HUES48 (cell line): ENCODE data around the gene WAS.
A peak's percentile ranks its signal among the peaks of the same experiment; 100 is the strongest.
"Not testable (repeated sequence)": the region's sequence is repeated elsewhere in the genome, so short reads cannot be mapped to it uniquely, and the experiment has no call there.

Source experiments
- H3K27ac ChIP-seq: one replicate; pipeline ENCODE4 v1.7.0; 2013; ENCODE audit warnings: low read depth, low read length, inconsistent platforms
- H3K27me3 ChIP-seq: 2 replicates; pipeline ENCODE4 v1.6.1; 2013; ENCODE audit warnings: mild to moderate bottlenecking, low read length; ENCODE audit not compliant: control insufficient read depth, insufficient read depth
- H3K36me3 ChIP-seq: 2 replicates; pipeline ENCODE4 v1.6.1; 2013; ENCODE audit warnings: low read length; ENCODE audit not compliant: control insufficient read depth, insufficient read depth
- H3K4me1 ChIP-seq: 2 replicates; pipeline ENCODE4 v1.6.1; 2013; ENCODE audit warnings: mild to moderate bottlenecking, low read length; ENCODE audit not compliant: control insufficient read depth, insufficient read depth
- H3K4me3 ChIP-seq: 2 replicates; pipeline ENCODE4 v1.5.1; 2013; ENCODE audit warnings: mild to moderate bottlenecking, low read depth, low read length
- H3K9ac ChIP-seq: 2 replicates; pipeline ENCODE4 v1.6.1; 2013; ENCODE audit warnings: mild to moderate bottlenecking, low read depth, low read length, moderate library complexity
- H3K9me3 ChIP-seq: 2 replicates; pipeline ENCODE4 v1.6.1; 2013; ENCODE audit warnings: low read length; ENCODE audit not compliant: control insufficient read depth, insufficient read depth

Gene WAS

DNA sequence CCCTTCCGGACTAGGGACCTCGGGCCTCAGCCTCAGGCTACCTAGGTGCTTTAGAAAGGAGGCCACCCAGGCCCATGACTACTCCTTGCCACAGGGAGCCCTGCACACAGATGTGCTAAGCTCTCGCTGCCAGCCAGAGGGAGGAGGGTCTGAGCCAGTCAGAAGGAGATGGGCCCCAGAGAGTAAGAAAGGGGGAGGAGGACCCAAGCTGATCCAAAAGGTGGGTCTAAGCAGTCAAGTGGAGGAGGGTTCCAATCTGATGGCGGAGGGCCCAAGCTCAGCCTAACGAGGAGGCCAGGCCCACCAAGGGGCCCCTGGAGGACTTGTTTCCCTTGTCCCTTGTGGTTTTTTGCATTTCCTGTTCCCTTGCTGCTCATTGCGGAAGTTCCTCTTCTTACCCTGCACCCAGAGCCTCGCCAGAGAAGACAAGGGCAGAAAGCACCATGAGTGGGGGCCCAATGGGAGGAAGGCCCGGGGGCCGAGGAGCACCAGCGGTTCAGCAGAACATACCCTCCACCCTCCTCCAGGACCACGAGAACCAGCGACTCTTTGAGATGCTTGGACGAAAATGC, at the start of gene WAS:
Gene WAS (plus strand): TSS at position 389 of the 572 bp plus-strand sequence. CDS start 55 bp downstream, at position 444.
- H3K27ac ChIP-seq: no peak within 1 kb of the TSS
- no peaks in the 10 kb centered on the region for H3K4me1 ChIP-seq
- H3K9me3 ChIP-seq: peaks cover 26% of the 10 kb centered on the region
- H3K4me3 ChIP-seq: no peak within 1 kb of the TSS
- H3K36me3 ChIP-seq: no peaks in the 10 kb centered on the region
- H3K9ac ChIP-seq: no peak within 1 kb of the TSS
- no peaks in the 10 kb centered on the region for H3K27me3 ChIP-seq

DNA sequence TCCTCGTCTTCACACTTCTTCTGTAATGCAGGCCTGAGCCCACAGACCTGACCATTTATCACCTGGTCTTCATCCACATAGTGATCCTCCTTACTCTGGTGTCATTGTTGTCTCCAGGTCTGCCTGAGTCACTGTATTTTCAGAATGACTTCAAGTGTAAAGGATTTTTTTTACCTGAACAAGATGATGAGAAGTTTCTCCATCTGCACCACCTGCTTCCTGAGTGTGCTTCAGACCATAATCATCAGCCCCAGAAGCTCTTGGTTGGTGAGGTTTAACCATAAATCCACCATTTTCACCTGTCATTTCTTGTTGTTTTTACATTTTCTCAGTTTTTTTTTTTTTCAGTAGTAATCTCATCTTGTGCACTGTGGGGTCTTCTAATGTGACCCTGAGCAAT, 47.3 kb upstream of the WAS start:
- Histone ChIP-seq H3K27me3 (no peaks in the 10 kb centered on the region), H3K4me1 (no peaks in the 10 kb centered on the region), H3K4me3 (no peak overlapping the region), H3K9ac (no peak overlapping the region), H3K27ac (no peak overlapping the region), H3K9me3 (peaks cover 9% of the 10 kb centered on the region), H3K36me3 (no peaks in the 10 kb centered on the region)

- no peaks in the 10 kb centered on the region for H3K36me3 ChIP-seq
- H3K4me1 ChIP-seq: no peaks in the 10 kb centered on the region
- H3K27me3 ChIP-seq: no peaks in the 10 kb centered on the region
- H3K4me3 ChIP-seq: no peak overlapping the region
- no peak overlapping the region for H3K27ac ChIP-seq
- H3K9ac ChIP-seq: no peak overlapping the region
- H3K9me3 ChIP-seq: peaks cover 9% of the 10 kb centered on the region
These were observed 46.8 kb upstream of the WAS start for GRCh38 chrX:48636776-48637175.

DNA sequence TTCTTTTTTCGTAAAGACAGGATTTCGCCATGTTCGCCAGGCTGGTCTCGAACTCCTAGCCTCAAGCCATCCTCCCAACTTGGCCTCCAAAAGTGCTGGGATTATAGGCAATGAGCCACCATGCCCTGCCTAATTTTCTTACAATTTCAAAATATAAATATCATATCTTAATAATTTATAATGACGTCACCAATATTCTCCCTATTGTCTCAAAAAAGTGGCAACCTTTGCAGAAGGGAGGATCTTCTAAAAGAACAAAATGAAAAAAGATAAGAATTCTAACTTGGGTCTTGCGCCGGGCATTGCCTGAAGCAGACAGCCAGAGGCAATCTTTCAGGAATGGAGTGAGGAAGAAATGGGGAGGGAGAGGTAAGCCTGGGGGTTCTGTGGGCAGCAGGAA, 37.9 kb upstream of the WAS start:
- H3K4me1 ChIP-seq: peaks cover 5% of the 10 kb centered on the region; the same call in 1 of the 2 replicates
- H3K36me3 ChIP-seq: no peaks in the 10 kb centered on the region
- 0 out of 2 replicates have a peak, but pooled peaks cover 3% of the 10 kb centered on the region for H3K27me3 ChIP-seq
- peaks cover 12% of the 10 kb centered on the region; the same call in 1 of the 2 replicates for H3K9me3 ChIP-seq
- H3K4me3 ChIP-seq: no peak overlapping the region
- no peak overlapping the region for H3K9ac ChIP-seq
- no peak overlapping the region for H3K27ac ChIP-seq

- Histone ChIP-seq H3K27ac (peak overlapping the region; percentile 22), H3K9me3 (peaks cover 21% of the 10 kb centered on the region; the same call in 1 of the 2 replicates), H3K4me1 (peaks cover 5% of the 10 kb centered on the region; the same call in 1 of the 2 replicates), H3K27me3 (0 out of 2 replicates have a peak, but pooled peaks cover 3% of the 10 kb centered on the region), H3K4me3 (no peak overlapping the region), H3K9ac (no peak overlapping the region), H3K36me3 (no peaks in the 10 kb centered on the region)
These were observed 35.3 kb upstream of the WAS start for GRCh38 chrX:48648336-48648751.

GRCh38 chrX:48649102-48649501, 34.5 kb upstream of the WAS start:
- Histone ChIP-seq H3K27me3 (0 out of 2 replicates have a peak, but pooled peaks cover 3% of the 10 kb centered on the region), H3K36me3 (no peaks in the 10 kb centered on the region), H3K9ac (no peak overlapping the region), H3K27ac (peak overlapping the region; percentile 65), H3K4me1 (peaks cover 8% of the 10 kb centered on the region), H3K4me3 (no peak overlapping the region), H3K9me3 (peaks cover 20% of the 10 kb centered on the region; the same call in 1 of the 2 replicates)

GRCh38 chrX:48652055-48652579, 31.5 kb upstream of the WAS start:
- not testable (repeated sequence) for H3K9ac ChIP-seq, H3K4me3 ChIP-seq, H3K36me3 ChIP-seq, H3K27ac ChIP-seq, H3K27me3 ChIP-seq
- H3K9me3 ChIP-seq: peaks cover 17% of the 10 kb centered on the region; the same call in 1 of the 2 replicates
- H3K4me1 ChIP-seq: peaks cover 11% of the 10 kb centered on the region

DNA sequence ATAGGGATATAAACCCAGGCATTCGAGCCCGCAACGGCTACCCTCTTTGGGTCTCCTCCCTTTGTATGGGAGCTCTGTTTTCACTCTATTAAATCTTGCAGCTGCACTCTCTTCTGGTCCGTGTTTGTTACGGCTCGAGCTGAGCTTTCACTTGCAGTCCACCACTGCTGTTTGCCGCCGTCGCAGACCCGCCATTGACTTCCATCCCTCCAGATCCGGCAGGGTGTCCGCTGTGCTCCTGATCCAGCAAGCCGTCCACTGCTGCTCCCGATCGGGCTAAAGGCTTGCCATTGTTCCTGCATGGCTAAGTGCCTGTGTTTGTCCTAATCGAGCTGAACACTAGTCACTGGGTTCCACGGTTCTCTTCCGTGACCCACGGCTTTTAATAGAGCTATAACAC, 28.9 kb upstream of the WAS start:
- not testable (repeated sequence) for H3K27me3 ChIP-seq, H3K36me3 ChIP-seq, H3K4me3 ChIP-seq, H3K27ac ChIP-seq, H3K9ac ChIP-seq, H3K4me1 ChIP-seq
- H3K9me3 ChIP-seq: peaks cover 25% of the 10 kb centered on the region

DNA sequence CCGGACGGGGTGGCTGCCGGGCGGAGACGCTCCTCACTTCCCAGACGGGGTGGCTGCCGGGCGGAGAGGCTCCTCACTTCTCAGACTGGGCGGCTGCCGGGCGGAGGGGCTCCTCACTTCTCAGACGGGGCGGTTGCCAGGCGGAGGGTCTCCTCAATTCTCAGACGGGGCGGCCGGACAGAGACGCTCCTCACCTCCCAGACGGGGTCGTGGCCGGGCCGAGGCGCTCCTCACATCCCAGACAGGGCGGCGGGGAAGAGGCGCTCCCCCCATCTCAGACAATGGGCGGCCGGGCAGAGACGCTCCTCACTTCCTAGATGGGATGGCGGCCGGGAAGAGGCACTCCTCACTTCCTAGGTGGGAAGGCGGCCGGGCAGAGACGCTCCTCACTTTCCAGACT, 23.9 kb upstream of the WAS start:
- H3K27me3 ChIP-seq, H3K9ac ChIP-seq, H3K27ac ChIP-seq, H3K36me3 ChIP-seq, H3K4me1 ChIP-seq, H3K4me3 ChIP-seq: not testable (repeated sequence)
- peaks cover 25% of the 10 kb centered on the region for H3K9me3 ChIP-seq

GRCh38 chrX:48663241-48663640, 20.4 kb upstream of the WAS start:
- H3K4me1 ChIP-seq: no peaks in the 10 kb centered on the region
- H3K9ac ChIP-seq: no peak overlapping the region
- H3K27me3 ChIP-seq: no peaks in the 10 kb centered on the region
- no peaks in the 10 kb centered on the region for H3K36me3 ChIP-seq
- H3K27ac ChIP-seq: no peak overlapping the region
- no peak overlapping the region for H3K4me3 ChIP-seq
- peaks cover 19% of the 10 kb centered on the region for H3K9me3 ChIP-seq

GRCh38 chrX:48664156-48664555, 19.4 kb upstream of the WAS start:
- H3K9me3 ChIP-seq: peaks cover 22% of the 10 kb centered on the region
- no peaks in the 10 kb centered on the region for H3K27me3 ChIP-seq
- H3K36me3 ChIP-seq: no peaks in the 10 kb centered on the region
- H3K4me3 ChIP-seq: no peak overlapping the region
- no peak overlapping the region for H3K27ac ChIP-seq
- no peaks in the 10 kb centered on the region for H3K4me1 ChIP-seq
- H3K9ac ChIP-seq: no peak overlapping the region
